ENCODE data around the gene DHRS9. TPM values are rescaled to one million over a fixed set of nuclear protein-coding genes. Genes with fewer than 3 reads are reported as not detected.

Gene DHRS9
- total RNA-seq, 4 donors from 2014 or later, result 2.1 to 19.6 (median 14.3) TPM

- no peak for TF ChIP-seq POLR2A (IDR thresholded peaks at IDR 0.05)
- H3K9me3 ChIP-seq, result no peaks in the 10 kb centered on the region
- H3K27me3 ChIP-seq, result peaks cover 0 to 78% (median 0%) of the 10 kb centered on the region in 4 donors
- no peaks in the 10 kb centered on the region for H3K36me3 ChIP-seq
- H3K27ac ChIP-seq, result no peak overlapping the region
- peaks cover 0 to 17% (median 6%) of the 10 kb centered on the region in 3 donors for H3K4me1 ChIP-seq
- DNase-seq, result no peak
- WGBS, 2 donors, result 68 to 83% methylated on average over 2 of the region's 2 CpGs
- no peak overlapping the region for H3K4me3 ChIP-seq
- intact Hi-C loops (cut with DNase I), result no loop called here
Measured at GRCh38 chr2:169089182-169089581, 19.8 kb downstream of the DHRS9 start.

GRCh38 chr2:169090133-169090820 lies 20.9 kb downstream of the DHRS9 start:
- no peak for DNase-seq
- H3K27ac ChIP-seq, result no peak overlapping the region
- H3K4me3 ChIP-seq, result no peak overlapping the region
- peaks cover 4 to 24% (median 6%) of the 10 kb centered on the region in 3 donors for H3K4me1 ChIP-seq
- intact Hi-C loops (cut with DNase I), result no loop called here
- H3K9me3 ChIP-seq, result no peaks in the 10 kb centered on the region
- no peaks in the 10 kb centered on the region for H3K36me3 ChIP-seq
- H3K27me3 ChIP-seq, result peaks cover 0 to 78% (median 0%) of the 10 kb centered on the region in 4 donors
- 77 to 82% methylated on average over 6 of the region's 6 CpGs for WGBS, 2 donors
- no peak for TF ChIP-seq POLR2A (IDR thresholded peaks at IDR 0.05)
- TF ChIP-seq CTCF (IDR thresholded peaks at IDR 0.05), result no peak

- H3K36me3 ChIP-seq, result no peaks in the 10 kb centered on the region
- peaks cover 0 to 80% (median 0%) of the 10 kb centered on the region in 4 donors for H3K27me3 ChIP-seq
- intact Hi-C loops (cut with DNase I), result no loop called here
- H3K4me3 ChIP-seq, result no peak overlapping the region
- no peak overlapping the region for H3K27ac ChIP-seq
- TF ChIP-seq CTCF (IDR thresholded peaks at IDR 0.05), result no peak
- TF ChIP-seq POLR2A (IDR thresholded peaks at IDR 0.05), result no peak
- 81 to 85% methylated on average over 3 of the region's 3 CpGs for WGBS, 2 donors
- H3K9me3 ChIP-seq, result no peaks in the 10 kb centered on the region
- H3K4me1 ChIP-seq, result peaks cover 4 to 34% (median 6%) of the 10 kb centered on the region in 3 donors
- DNase-seq, result no peak
Measured at GRCh38 chr2:169091256-169091655, 21.9 kb downstream of the DHRS9 start.

GRCh38 chr2:169091761-169092519 lies 22.6 kb downstream of the DHRS9 start:
- no peak for TF ChIP-seq POLR2A (IDR thresholded peaks at IDR 0.05)
- TF ChIP-seq CTCF (IDR thresholded peaks at IDR 0.05), result no peak
- Histone ChIP-seq H3K27ac (no peak overlapping the region), H3K4me3 (no peak overlapping the region), H3K27me3 (peaks cover 0 to 80% (median 1%) of the 10 kb centered on the region in 4 donors), H3K4me1 (peaks cover 4 to 38% (median 6%) of the 10 kb centered on the region in 3 donors), H3K36me3 (no peaks in the 10 kb centered on the region), H3K9me3 (no peaks in the 10 kb centered on the region)
- no peak for DNase-seq
- intact Hi-C loops (cut with DNase I), result no loop called here
- 27 to 38% methylated on average over 8 of the region's 8 CpGs for WGBS, 2 donors

- Histone ChIP-seq H3K27me3 (peaks cover 0 to 80% (median 2%) of the 10 kb centered on the region in 4 donors), H3K4me1 (peaks cover 4 to 38% (median 6%) of the 10 kb centered on the region in 3 donors), H3K9me3 (no peaks in the 10 kb centered on the region), H3K4me3 (no peak overlapping the region), H3K27ac (no peak overlapping the region), H3K36me3 (no peaks in the 10 kb centered on the region)
- no peak for TF ChIP-seq CTCF (IDR thresholded peaks at IDR 0.05)
- no peak for TF ChIP-seq POLR2A (IDR thresholded peaks at IDR 0.05)
- no peak for DNase-seq
- intact Hi-C loops (cut with DNase I), result no loop called here
- WGBS, 2 donors, result 40 to 67% methylated on average over 2 of the region's 2 CpGs
Measured at GRCh38 chr2:169093535-169093934, 24.2 kb downstream of the DHRS9 start.

Measured in esophagus squamous epithelium (tissue), 5 donors.